Retinal pigment epithelial cell (primary cell): Measurements from ENCODE around the gene PRKAG3.

Experiments used
- DNase-seq: peaks from one replicate; pipeline ENCODE4 v3.0.0-alpha.2; 2010; ENCODE audit warnings: low read depth
- H3K4me3 ChIP-seq: 2 replicates; pipeline ENCODE4 v1.5.1; 2011; ENCODE audit warnings: mild to moderate bottlenecking, low read length, control low read depth, moderate library complexity
- TF ChIP-seq, protein P1 (sequence below): conservative IDR thresholded peaks from 2 replicates; pipeline ENCODE4 v1.5.1; 2011; ENCODE audit warnings: low read depth, low read length, control low read depth, inconsistent platforms

The PRKAG3 gene

GRCh38 chr2:218798767-218799504, 32.7 kb downstream of the PRKAG3 start:
- no peak for DNase-seq
- TF ChIP-seq, protein P1, sequence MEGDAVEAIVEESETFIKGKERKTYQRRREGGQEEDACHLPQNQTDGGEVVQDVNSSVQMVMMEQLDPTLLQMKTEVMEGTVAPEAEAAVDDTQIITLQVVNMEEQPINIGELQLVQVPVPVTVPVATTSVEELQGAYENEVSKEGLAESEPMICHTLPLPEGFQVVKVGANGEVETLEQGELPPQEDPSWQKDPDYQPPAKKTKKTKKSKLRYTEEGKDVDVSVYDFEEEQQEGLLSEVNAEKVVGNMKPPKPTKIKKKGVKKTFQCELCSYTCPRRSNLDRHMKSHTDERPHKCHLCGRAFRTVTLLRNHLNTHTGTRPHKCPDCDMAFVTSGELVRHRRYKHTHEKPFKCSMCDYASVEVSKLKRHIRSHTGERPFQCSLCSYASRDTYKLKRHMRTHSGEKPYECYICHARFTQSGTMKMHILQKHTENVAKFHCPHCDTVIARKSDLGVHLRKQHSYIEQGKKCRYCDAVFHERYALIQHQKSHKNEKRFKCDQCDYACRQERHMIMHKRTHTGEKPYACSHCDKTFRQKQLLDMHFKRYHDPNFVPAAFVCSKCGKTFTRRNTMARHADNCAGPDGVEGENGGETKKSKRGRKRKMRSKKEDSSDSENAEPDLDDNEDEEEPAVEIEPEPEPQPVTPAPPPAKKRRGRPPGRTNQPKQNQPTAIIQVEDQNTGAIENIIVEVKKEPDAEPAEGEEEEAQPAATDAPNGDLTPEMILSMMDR: no peak
- no peak overlapping the region for H3K4me3 ChIP-seq

DNA sequence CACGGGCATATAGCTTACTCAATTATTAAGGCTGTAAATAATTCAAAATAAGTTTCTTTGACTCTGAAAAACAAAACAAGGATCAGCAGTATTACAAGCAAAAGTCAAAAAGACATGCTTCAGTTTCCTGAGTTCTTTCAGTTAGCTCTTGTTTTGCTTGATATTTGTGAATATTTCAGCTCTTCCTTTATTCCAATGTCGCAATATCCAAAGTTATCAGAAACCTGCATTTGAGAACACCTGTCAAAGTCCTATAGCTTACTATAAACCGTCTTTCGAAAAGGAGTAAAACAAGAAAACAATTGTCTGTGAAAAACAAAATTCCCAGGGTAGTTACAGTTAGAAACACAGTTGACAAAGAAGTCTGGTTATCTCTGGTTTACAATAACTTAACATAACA, 34.9 kb downstream of the PRKAG3 start:
- TF ChIP-seq, protein P1: no peak
- no peak overlapping the region for H3K4me3 ChIP-seq
- no peak for DNase-seq

DNA sequence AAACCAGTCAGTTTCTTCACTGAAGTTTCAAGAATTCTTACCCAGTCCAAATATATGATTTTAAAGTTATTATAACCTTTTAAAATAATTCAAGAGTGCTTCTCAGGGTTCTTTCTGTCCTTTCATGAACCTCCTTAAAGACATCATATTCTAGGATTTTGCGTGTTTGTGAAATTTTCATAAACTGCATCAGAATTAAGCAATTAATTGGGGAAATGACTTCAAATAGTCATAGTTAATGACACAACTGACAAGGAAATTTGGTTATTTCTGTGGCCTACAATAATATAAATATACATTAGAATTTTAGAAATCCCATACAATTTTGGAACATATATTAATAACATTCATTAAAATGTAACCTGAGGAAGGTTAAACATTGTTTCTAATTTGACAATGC, 39.2 kb downstream of the PRKAG3 start:
- no peak for DNase-seq
- no peak overlapping the region for H3K4me3 ChIP-seq
- TF ChIP-seq, protein P1: no peak

DNA sequence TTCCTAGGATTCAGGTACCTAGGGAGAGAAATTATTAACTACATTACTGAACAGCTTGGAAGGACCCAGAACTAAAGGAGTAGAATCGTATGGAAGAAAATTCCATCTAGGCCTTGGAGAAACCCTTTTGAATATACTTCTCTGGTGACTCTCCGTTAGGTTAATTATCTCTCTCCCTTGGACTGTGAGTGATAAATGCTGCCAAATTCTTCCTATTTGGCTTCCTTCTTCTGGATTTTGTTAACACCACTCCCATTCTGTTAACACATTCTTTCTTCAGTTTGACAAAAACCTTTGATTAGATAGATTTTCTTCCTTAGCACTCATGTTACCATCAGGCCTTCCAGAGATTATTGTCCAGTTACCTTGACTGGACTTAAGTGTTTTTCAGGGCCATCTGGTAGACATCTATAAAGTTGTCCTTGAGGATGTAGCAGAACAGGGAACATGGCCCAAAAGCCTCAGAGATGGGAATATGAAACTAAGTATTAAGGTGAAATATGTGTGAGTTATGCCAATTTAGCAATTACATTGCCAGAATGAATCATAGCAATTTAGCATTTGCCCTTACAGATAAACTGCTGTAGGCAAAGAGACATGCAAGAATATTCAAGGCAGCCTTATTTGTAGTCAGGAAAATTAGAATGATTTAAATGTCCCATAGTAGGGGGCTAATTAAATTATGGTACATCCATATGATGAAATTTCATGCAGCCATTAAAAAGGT, 42.9 kb downstream of the PRKAG3 start:
- no peak for DNase-seq
- H3K4me3 ChIP-seq: no peak overlapping the region
- TF ChIP-seq, protein P1: no peak

GRCh38 chr2:218786133-218786532, 45.5 kb downstream of the PRKAG3 start:
- no peak for DNase-seq
- TF ChIP-seq, protein P1: no peak
- H3K4me3 ChIP-seq: no peak overlapping the region

- TF ChIP-seq, protein P1: no peak
- no peak for DNase-seq
- peak overlapping the region; percentile 5 for H3K4me3 ChIP-seq
These were observed 46.5 kb downstream of the PRKAG3 start for GRCh38 chr2:218785103-218785502.

DNA sequence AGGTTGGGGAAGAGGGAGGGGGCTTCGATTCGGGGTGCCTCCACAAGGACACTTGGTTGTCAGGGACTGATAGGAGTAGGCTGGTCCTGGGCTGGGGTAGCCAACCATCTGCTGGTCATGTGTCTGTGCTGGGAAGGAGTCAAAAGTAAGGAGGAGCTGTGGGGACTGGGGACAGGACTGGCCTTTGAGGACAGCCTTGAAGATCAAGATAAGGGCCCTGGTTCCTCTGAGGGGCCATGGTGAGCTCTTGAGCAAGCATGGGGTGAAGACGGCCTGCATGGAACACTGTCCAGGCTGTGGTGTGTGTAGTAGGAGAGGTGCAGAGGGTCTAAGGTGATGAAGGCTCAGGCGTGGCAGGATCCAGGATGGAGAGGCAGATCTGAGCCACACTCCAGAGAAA, 47.9 kb downstream of the PRKAG3 start:
- TF ChIP-seq, protein P1: no peak
- no peak for DNase-seq
- H3K4me3 ChIP-seq: peak overlapping the region; percentile 76
